GM12875 (cell line): Measurements from ENCODE around the gene REP15.

Experiments
- H3K4me3 ChIP-seq: one replicate; pipeline ENCODE4 v1.5.1; 2011; ENCODE audit warnings: low read depth, low read length, control low read depth
- TF ChIP-seq, protein P1 (sequence below): IDR thresholded peaks from 2 replicates; pipeline ENCODE4 v1.5.1; 2011; ENCODE audit warnings: low read depth, mild to moderate bottlenecking, control low read depth, inconsistent platforms, low read length, moderate library complexity, borderline replicate concordance; ENCODE audit not compliant: insufficient read depth

REP15 gene

DNA sequence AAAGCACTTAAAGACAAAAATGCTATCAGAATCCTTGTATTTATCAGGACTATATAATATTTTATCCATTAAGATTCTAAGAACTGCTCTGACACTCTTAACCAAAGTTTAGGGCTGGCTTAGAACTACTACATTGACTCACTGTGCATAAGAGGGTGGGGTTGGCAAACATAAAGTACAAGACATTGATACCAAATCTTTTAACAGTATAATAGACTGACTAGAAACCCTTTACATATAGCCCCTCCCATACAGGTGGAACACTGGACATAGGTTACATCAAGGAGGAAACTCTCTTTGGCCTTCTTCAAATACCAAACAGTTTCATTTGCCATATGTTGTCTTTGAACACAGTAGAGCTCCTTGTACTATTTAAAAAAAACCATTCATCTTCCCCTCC lies 15.6 kb upstream of the REP15 start:
- TF ChIP-seq, protein P1, sequence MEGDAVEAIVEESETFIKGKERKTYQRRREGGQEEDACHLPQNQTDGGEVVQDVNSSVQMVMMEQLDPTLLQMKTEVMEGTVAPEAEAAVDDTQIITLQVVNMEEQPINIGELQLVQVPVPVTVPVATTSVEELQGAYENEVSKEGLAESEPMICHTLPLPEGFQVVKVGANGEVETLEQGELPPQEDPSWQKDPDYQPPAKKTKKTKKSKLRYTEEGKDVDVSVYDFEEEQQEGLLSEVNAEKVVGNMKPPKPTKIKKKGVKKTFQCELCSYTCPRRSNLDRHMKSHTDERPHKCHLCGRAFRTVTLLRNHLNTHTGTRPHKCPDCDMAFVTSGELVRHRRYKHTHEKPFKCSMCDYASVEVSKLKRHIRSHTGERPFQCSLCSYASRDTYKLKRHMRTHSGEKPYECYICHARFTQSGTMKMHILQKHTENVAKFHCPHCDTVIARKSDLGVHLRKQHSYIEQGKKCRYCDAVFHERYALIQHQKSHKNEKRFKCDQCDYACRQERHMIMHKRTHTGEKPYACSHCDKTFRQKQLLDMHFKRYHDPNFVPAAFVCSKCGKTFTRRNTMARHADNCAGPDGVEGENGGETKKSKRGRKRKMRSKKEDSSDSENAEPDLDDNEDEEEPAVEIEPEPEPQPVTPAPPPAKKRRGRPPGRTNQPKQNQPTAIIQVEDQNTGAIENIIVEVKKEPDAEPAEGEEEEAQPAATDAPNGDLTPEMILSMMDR: no peak
- H3K4me3 ChIP-seq: no peak overlapping the region

DNA sequence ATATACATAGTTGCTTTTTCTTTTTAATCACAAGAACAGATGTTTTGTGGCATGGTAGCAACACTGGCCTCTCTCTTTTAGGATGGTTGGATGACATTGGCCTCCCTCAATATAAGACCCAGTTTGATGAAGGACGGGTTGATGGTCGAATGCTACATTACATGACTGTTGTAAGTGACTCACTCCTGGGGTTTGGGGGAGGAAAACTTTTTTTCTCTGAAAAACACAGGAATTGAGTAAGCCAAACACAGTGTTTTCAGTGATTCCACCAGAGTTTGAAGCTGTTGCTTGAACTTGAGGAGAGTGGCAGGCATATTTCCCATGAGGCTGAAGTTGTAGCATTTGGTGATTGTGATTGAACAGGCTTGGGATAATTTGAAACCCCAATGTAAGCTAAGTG lies 13.7 kb upstream of the REP15 start:
- TF ChIP-seq, protein P1: no peak
- no peak overlapping the region for H3K4me3 ChIP-seq

DNA sequence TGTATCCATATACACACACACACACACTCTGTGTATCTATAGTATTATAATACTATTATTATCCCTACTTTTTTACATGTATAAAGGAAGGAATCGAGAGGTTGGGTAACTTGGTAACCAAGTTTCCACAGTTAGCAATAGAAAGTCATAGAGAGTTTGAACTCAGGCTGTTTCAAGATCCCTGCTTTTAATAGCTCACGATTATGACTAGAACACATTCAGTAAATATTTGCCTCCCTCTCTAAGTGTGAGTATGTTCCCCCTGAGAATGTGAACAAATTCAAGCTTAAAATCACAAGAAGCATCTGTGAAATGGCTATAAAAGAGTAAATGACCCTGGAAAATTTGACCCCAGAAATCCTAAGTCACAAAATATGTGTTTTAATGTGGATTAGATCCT lies 11.0 kb upstream of the REP15 start:
- TF ChIP-seq, protein P1: no peak
- H3K4me3 ChIP-seq: no peak overlapping the region

DNA sequence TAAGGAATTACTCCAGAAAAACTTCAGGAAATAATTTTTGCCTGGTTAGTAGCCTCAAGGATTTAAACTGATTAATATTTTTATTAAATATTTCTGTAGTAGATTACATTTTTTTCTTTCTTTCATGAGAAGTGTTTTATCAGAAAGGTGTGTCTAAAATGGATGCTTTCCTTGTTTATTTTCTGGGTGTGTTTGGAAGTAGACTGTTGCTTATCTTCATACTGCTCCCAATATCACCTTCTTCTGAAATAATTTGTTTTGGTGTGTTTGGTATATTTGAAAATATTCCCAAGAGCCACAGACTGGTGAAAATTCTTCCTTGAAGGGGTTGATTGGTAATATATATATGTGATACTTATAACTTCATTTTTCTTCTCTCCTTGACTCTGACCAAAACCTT lies 10.1 kb upstream of the REP15 start:
- H3K4me3 ChIP-seq: no peak overlapping the region
- TF ChIP-seq, protein P1: no peak

DNA sequence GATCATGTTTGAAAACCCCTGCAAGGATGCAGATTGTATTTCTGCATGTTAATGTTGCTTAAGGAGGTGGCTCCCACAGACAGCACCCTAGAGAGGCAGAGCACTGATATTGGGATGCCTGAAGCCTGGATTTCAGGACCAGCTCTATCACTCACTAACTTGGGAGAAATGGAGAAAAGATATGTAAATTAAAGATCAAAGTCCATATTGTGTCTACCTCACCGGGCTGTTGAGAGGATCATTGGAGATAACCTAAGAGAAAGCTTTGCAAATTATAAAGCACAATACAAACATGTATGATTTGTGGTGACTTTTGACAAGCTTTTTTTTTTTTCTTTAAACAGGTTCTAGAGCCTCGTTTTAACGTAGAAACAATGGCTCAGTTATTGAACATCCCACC lies 7.6 kb upstream of the REP15 start:
- TF ChIP-seq, protein P1: no peak

DNA sequence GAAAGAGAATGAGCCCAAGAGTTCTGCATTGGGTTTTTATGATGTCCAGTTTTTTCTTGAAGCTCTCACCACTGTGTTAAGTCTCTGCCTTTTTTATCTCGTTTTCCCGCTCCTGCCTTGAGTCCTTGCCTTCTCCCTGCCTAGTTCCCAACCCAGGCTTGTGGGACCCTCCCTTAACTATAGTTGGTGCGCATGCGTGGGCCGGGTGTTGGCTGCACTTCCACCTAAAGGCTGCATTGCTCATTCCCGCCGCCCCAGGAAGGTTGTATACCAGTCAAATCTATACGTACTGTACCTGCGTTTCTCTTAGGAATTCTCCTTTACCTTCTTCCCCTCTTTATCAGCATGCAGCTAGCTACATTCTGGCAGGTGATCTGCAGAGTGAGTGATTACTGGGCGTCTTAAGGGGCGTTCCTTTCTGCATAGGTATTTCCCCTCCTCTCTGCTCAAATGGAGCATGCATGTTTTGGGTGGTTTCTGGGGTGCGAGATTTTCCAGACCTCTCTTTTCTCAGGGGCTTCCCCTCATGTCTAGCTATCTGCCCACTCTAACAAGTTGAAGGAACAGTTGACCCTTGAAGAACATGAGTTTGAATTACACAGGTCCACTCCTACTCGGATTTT lies 6.6 kb upstream of the REP15 start:
- TF ChIP-seq, protein P1: no peak
- H3K4me3 ChIP-seq: no peak overlapping the region

More for the DNA sequence above, 7.6 kb upstream of the REP15 start:
- H3K4me3 ChIP-seq: no peak overlapping the region

DNA sequence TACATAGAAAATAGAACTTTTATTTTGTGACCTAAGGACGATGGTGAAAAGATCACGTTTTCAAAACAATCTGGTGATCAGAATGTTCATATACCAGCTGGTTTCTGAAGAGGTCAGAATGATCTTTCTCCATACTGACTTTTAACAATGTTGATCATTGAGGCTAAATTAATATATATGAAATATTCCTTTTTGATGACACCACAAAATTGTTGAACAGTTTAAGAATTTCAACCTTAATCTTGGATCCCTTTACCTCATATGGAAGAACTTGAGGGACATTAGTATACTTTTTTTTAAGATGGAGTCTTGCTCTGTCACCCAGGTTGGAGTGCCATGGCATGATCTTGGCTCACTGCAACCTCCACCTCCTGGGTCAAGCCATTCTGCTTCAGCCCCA lies 2.8 kb upstream of the REP15 start:
- TF ChIP-seq, protein P1: no peak
- no peak overlapping the region for H3K4me3 ChIP-seq
